ENCODE data around the gene POU3F1. TPM values are rescaled to one million over a fixed set of nuclear protein-coding genes. Genes with fewer than 3 reads are reported as not detected.

The POU3F1 gene
- total RNA-seq, 1 donor from 2014 or later: 0.45 TPM

- H3K9me3 Mint-ChIP-seq: no peaks in the 10 kb centered on the region
- H3K27ac Mint-ChIP-seq: no peak overlapping the region
- TF ChIP-seq CTCF (IDR thresholded peaks at IDR 0.05; ENCODE audit: unreplicated experiment): no peak
- no peak overlapping the region for H3K4me3 Mint-ChIP-seq
- no peaks in the 10 kb centered on the region for H3K4me1 Mint-ChIP-seq
- H3K36me3 Mint-ChIP-seq: no peaks in the 10 kb centered on the region
- peaks cover 79% of the 10 kb centered on the region for H3K27me3 Mint-ChIP-seq (ENCODE audit: low read depth)
- DNase-seq (ENCODE audit: low spot score in 2 of 2, unreplicated experiment in 2 of 2): no peak
Observed at GRCh38 chr1:38073534-38074301, 27.1 kb upstream of the POU3F1 start.

- Mint-ChIP-seq H3K9me3 (no peaks in the 10 kb centered on the region), H3K27ac (no peak overlapping the region), H3K27me3 (ENCODE audit: low read depth) (peaks cover 84% of the 10 kb centered on the region), H3K4me3 (no peak overlapping the region), H3K36me3 (no peaks in the 10 kb centered on the region), H3K4me1 (no peaks in the 10 kb centered on the region)
- DNase-seq (ENCODE audit: low spot score in 2 of 2, unreplicated experiment in 2 of 2): no peak
- no peak for TF ChIP-seq CTCF (IDR thresholded peaks at IDR 0.05; ENCODE audit: unreplicated experiment)
Observed at GRCh38 chr1:38072858-38073257, 26.3 kb upstream of the POU3F1 start.

GRCh38 chr1:38071312-38072256 lies 25.0 kb upstream of the POU3F1 start:
- no peaks in the 10 kb centered on the region for H3K36me3 Mint-ChIP-seq
- DNase-seq (ENCODE audit: low spot score in 2 of 2, unreplicated experiment in 2 of 2): no peak
- no peak for TF ChIP-seq CTCF (IDR thresholded peaks at IDR 0.05; ENCODE audit: unreplicated experiment)
- H3K4me3 Mint-ChIP-seq: no peak overlapping the region
- no peaks in the 10 kb centered on the region for H3K4me1 Mint-ChIP-seq
- H3K9me3 Mint-ChIP-seq: no peaks in the 10 kb centered on the region
- H3K27ac Mint-ChIP-seq: no peak overlapping the region
- H3K27me3 Mint-ChIP-seq (ENCODE audit: low read depth): peaks cover 94% of the 10 kb centered on the region

- TF ChIP-seq CTCF (IDR thresholded peaks at IDR 0.05; ENCODE audit: unreplicated experiment): no peak
- Mint-ChIP-seq H3K9me3 (no peaks in the 10 kb centered on the region), H3K4me3 (no peak overlapping the region), H3K4me1 (no peaks in the 10 kb centered on the region), H3K36me3 (no peaks in the 10 kb centered on the region), H3K27ac (no peak overlapping the region), H3K27me3 (ENCODE audit: low read depth) (peaks cover 95% of the 10 kb centered on the region)
- no peak for DNase-seq (ENCODE audit: low spot score in 2 of 2, unreplicated experiment in 2 of 2)
Observed at GRCh38 chr1:38068980-38069340, 22.4 kb upstream of the POU3F1 start.

- no peak for TF ChIP-seq CTCF (IDR thresholded peaks at IDR 0.05; ENCODE audit: unreplicated experiment)
- H3K27me3 Mint-ChIP-seq (ENCODE audit: low read depth): peaks cover 94% of the 10 kb centered on the region
- no peak overlapping the region for H3K27ac Mint-ChIP-seq
- H3K9me3 Mint-ChIP-seq: no peaks in the 10 kb centered on the region
- DNase-seq (ENCODE audit: low spot score in 2 of 2, unreplicated experiment in 2 of 2): no peak
- no peaks in the 10 kb centered on the region for H3K36me3 Mint-ChIP-seq
- H3K4me1 Mint-ChIP-seq: no peaks in the 10 kb centered on the region
- no peak overlapping the region for H3K4me3 Mint-ChIP-seq
Observed at GRCh38 chr1:38068220-38068979, 21.8 kb upstream of the POU3F1 start.

Measured in mesothelial cell of epicardium (in vitro differentiated cells).